OCI-LY1 (cell line): ENCODE data around the gene FBXW12.

ENCODE experiments used
- H2AFZ ChIP-seq: fragments of 200-600 bp; sonication (generic), shearing (Covaris generic); 2 replicates; pipeline ENCODE4 v1.6.0; 2014; ENCODE audit warnings: antibody characterized with exemption, mild to moderate bottlenecking, low read length
- H3F3A ChIP-seq: fragments of 200-600 bp; sonication (generic), shearing (Covaris generic); 2 replicates; pipeline ENCODE4 v1.6.0; 2014; ENCODE audit warnings: mild to moderate bottlenecking, antibody characterized with exemption, low read length, moderate library complexity; ENCODE audit not compliant: insufficient read depth
- H3K27ac ChIP-seq: fragments of 200-600 bp; sonication (generic); 2 replicates; pipeline ENCODE4 v1.5.1; 2014; ENCODE audit warnings: low read length, mixed run types, mild to moderate bottlenecking, low read depth; ENCODE audit not compliant: poor library complexity, severe bottlenecking
- H3K27me3 ChIP-seq: fragments of 200-600 bp; sonication (generic); 2 replicates; pipeline ENCODE4 v1.6.0; 2014; ENCODE audit warnings: antibody characterized with exemption, mild to moderate bottlenecking, low read length, moderate library complexity; ENCODE audit not compliant: insufficient read depth
- H3K36me3 ChIP-seq: fragments of 200-600 bp; sonication (generic); 2 replicates; pipeline ENCODE4 v1.6.1; 2014; ENCODE audit warnings: mild to moderate bottlenecking, antibody characterized with exemption, low read length, moderate library complexity, mixed read lengths; ENCODE audit not compliant: insufficient read depth
- H3K4me1 ChIP-seq: fragments of 200-600 bp; sonication (generic); 2 replicates; pipeline ENCODE4 v1.5.1; 2014; ENCODE audit warnings: mild to moderate bottlenecking, low read length, moderate library complexity; ENCODE audit not compliant: insufficient read depth, severe bottlenecking
- H3K4me2 ChIP-seq: fragments of 200-600 bp; sonication (generic), shearing (Covaris generic); 2 replicates; pipeline ENCODE4 v1.6.1; 2014; ENCODE audit warnings: low read length
- H3K4me3 ChIP-seq: fragments of 200-600 bp; sonication (generic); 2 replicates; pipeline ENCODE4 v1.5.1; 2014; ENCODE audit warnings: low read length, low read depth, mild to moderate bottlenecking, mixed read lengths; ENCODE audit not compliant: poor library complexity, severe bottlenecking
- H3K79me2 ChIP-seq: fragments of 200-600 bp; shearing (Covaris generic); 2 replicates; pipeline ENCODE4 v1.6.1; 2016; ENCODE audit warnings: mixed run types, low read length, mixed read lengths; ENCODE audit not compliant: insufficient read depth
- H3K9ac ChIP-seq: fragments of 200-600 bp; sonication (generic), shearing (Covaris generic); 2 replicates; pipeline ENCODE4 v1.6.1; 2014; ENCODE audit warnings: mild to moderate bottlenecking, low read length, mixed read lengths
- H3K9me2 ChIP-seq: fragments of 200-600 bp; sonication (generic), shearing (Covaris generic); 2 replicates; pipeline ENCODE4 v1.6.1; 2014; ENCODE audit warnings: low read depth, mild to moderate bottlenecking, low read length, mixed read lengths
- H3K9me3 ChIP-seq: fragments of 200-600 bp; shearing (Covaris generic); 2 replicates; pipeline ENCODE4 v1.6.1; 2014; ENCODE audit warnings: low read length, mixed read lengths
- H4K20me1 ChIP-seq: fragments of 200-600 bp; sonication (generic), shearing (Covaris generic); 2 replicates; pipeline ENCODE4 v1.6.0; 2016; ENCODE audit warnings: mild to moderate bottlenecking, low read length; ENCODE audit not compliant: insufficient read depth
- CTCF ChIP-seq: fragments of 200-600 bp; sonication (generic), shearing (Covaris generic); IDR thresholded peaks from 2 replicates; pipeline ENCODE4 v1.5.1; 2017; ENCODE audit warnings: mild to moderate bottlenecking, antibody characterized with exemption, low read length, moderate library complexity, mixed read lengths
- EZH2 ChIP-seq: fragments of 200-600 bp; sonication (generic), shearing (Covaris generic); IDR thresholded peaks from 2 replicates; pipeline ENCODE4 v1.8.0; 2017; ENCODE audit warnings: borderline replicate concordance, mixed run types, mild to moderate bottlenecking, antibody characterized with exemption, low read length, moderate library complexity, mixed read lengths

Gene FBXW12

GRCh38 chr3:48426944-48427629 lies 55.1 kb downstream of the FBXW12 start:
- Histone ChIP-seq H3K27me3 (no peaks in the 10 kb centered on the region; the same call in 1 of the 2 replicates), H3K27ac (no peak overlapping the region), H3K9me2 (no peaks in the 10 kb centered on the region), H3K36me3 (peaks cover 16% of the 10 kb centered on the region), H3K4me3 (no peak overlapping the region), H3K79me2 (no peaks in the 10 kb centered on the region), H3K9me3 (no peaks in the 10 kb centered on the region), H3K4me1 (peaks cover 11% of the 10 kb centered on the region), H4K20me1 (no peaks in the 10 kb centered on the region), H3K4me2 (no peak overlapping the region), H3F3A (no peaks in the 10 kb centered on the region), H2AFZ (no peak overlapping the region), H3K9ac (no peak overlapping the region)
- TF ChIP-seq CTCF = no peak

GRCh38 chr3:48427630-48427962 lies 55.6 kb downstream of the FBXW12 start:
- H4K20me1 ChIP-seq = no peaks in the 10 kb centered on the region
- TF ChIP-seq EZH2 (no peak), CTCF (no peak)
- no peak overlapping the region for H3K4me3 ChIP-seq
- H2AFZ ChIP-seq = no peak overlapping the region
- no peaks in the 10 kb centered on the region for H3K27me3 ChIP-seq
- H3K27ac ChIP-seq = no peak overlapping the region
- H3K4me1 ChIP-seq = peaks cover 11% of the 10 kb centered on the region
- H3K79me2 ChIP-seq = no peaks in the 10 kb centered on the region
- H3K9me3 ChIP-seq = no peaks in the 10 kb centered on the region
- H3K4me2 ChIP-seq = no peak overlapping the region
- no peaks in the 10 kb centered on the region for H3K9me2 ChIP-seq
- no peak overlapping the region for H3K9ac ChIP-seq
- H3K36me3 ChIP-seq = peaks cover 21% of the 10 kb centered on the region
- no peaks in the 10 kb centered on the region for H3F3A ChIP-seq

- Histone ChIP-seq H4K20me1 (no peaks in the 10 kb centered on the region), H3K36me3 (peaks cover 26% of the 10 kb centered on the region), H3K27ac (no peak overlapping the region), H3K4me1 (peaks cover 11% of the 10 kb centered on the region), H3K4me3 (no peak overlapping the region), H3K9ac (no peak overlapping the region), H3K4me2 (no peak overlapping the region), H3K9me3 (no peaks in the 10 kb centered on the region), H3F3A (no peaks in the 10 kb centered on the region), H2AFZ (no peak overlapping the region), H3K27me3 (no peaks in the 10 kb centered on the region), H3K9me2 (no peaks in the 10 kb centered on the region), H3K79me2 (no peaks in the 10 kb centered on the region)
- TF ChIP-seq CTCF (no peak), EZH2 (no peak)
Observed at GRCh38 chr3:48428088-48428571, 56.1 kb downstream of the FBXW12 start.
